Stimulated activated CD4-positive, alpha-beta T cell treated with anti-CD3 and anti-CD28 coated beads, Interleukin-4, amount 100 ng/mL, for 1 hour (primary cell): ENCODE results near the gene KRTAP2-2.

ENCODE experiments used
- DNase-seq: peaks from one replicate; pipeline ENCODE4 v3.0.0-alpha.2; 2020

Gene KRTAP2-2

DNA sequence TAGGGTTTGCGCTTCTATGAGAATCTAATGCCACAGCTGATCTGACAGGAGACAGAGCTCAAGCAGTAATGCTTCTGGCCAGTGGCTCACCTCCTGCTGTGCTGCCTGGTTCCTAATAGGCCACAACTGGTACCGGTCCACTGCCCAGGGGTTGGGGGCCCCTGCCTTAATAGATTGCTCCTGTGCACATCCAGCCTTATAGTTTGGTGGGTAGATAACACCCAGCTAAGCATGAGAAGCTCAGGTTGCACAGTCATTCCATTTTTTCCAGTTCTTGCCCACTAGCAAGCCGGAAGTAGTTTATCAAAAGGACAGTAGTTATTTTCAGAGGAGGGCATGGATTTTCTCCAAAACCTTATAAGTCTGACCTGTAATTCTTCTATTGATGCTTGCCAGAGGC lies 35.6 kb downstream of the KRTAP2-2 start:
- DNase-seq, result no peak

GRCh38 chr17:41018541-41018940 lies 36.5 kb downstream of the KRTAP2-2 start:
- no peak for DNase-seq

DNA sequence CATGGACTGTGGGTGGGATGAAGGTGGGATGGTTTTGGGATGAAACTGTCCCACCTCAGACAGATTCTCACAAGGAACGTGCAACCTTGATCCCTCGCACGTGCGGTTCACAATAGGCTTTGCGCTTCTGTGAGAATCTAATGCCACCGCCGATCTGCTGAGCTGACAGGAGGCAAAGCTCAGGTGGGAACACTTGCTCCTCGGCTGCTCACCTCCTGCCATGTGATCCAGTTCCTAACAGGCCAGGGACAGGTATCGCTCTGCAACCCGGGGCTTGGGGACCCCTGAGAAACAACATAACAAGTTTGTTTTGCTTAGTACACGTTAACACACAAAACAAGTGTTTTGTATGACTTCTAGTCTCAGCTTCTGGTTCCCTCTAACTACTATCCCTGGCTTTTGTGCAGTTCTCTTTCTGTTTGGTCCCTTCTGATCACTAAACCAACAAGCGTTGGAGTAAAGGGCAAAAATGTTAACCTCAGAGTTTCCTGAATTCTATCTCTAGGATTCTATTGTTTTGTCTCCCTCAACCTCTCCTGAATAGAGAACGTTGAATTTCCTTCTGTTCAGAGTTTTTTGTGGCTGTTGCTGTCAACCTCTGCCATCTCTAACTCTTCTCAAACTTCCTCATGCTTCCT lies 38.3 kb downstream of the KRTAP2-2 start:
- DNase-seq, result no peak

DNA sequence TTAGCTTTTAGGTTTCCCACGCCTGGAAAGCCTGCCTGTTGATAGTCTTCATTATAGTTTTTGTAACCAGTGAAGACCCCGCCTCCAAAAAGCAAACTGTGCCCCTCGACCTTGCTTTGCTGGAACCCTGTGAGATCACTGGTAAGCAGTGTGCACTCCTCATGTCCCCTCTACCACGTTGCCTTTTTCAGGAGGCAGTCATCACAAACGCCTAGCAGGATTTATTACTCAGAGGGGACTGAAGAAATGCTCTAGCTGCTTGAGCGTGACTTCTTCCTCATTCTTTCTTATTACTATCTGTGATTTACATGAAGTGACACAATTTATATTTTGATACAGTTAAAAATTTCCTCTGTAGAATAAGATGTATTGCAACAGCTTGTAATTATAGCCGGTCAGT lies 39.6 kb downstream of the KRTAP2-2 start:
- DNase-seq, result no peak

DNA sequence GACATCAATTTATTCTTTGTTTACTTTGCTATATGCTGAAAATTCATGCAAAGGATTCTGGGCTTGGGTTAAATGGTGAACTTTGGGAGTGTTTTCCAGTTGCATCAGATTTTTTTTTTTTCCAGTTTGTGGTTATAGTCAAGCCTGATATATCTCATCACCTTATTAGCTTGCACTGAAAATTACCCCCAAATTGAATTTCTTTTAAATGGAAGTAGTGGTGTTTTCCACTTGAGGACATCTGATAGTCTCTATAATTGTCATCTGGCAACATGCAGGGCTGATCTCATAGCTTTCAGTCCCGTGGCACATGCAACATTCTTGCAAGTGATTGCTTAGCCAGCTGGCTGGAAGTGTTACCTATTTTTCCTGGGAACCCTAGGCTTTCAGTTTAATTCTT lies 41.4 kb downstream of the KRTAP2-2 start:
- DNase-seq, result no peak

DNA sequence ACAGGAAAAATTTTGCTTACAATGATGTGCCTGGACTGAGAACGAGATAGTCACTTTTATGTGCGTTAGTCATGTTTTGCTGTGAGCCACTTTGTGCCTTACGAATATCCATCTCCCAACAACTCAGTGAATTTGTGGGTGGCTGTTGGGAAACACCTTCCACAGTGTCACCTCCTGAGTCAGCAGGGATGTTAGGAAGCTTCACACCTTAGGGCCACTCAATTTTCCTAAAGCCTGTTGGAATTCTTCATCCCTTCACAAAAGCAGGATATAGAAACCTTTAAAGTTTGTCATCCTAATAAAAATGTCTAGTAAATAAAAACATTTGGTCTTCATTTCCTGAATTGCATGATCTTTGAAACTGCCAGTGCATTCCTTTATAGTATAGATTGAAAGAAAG lies 41.8 kb downstream of the KRTAP2-2 start:
- DNase-seq, result no peak

- no peak for DNase-seq
Observed at GRCh38 chr17:41012326-41013120, 42.5 kb downstream of the KRTAP2-2 start.

- DNase-seq, result no peak
Observed at GRCh38 chr17:41010441-41010840, 44.6 kb downstream of the KRTAP2-2 start.

DNA sequence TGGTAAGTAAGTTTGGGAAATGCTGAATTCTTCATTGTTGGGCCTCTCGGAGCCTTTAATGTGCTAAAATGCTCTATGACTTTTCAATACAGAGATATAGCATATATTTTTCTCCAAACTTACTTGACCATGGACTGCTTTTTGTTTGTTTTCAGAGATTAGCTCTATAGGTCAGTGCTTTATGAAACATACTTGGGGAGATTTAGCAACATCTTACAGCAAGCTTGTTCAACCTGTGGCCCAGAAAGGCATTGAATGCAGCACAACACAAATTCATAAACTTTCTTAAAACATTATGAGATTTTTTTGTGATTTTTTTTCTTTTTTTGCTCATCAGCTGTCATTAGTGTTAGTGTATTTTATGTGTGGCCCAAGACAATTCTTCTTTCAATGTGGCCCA lies 45.1 kb downstream of the KRTAP2-2 start:
- no peak for DNase-seq

DNA sequence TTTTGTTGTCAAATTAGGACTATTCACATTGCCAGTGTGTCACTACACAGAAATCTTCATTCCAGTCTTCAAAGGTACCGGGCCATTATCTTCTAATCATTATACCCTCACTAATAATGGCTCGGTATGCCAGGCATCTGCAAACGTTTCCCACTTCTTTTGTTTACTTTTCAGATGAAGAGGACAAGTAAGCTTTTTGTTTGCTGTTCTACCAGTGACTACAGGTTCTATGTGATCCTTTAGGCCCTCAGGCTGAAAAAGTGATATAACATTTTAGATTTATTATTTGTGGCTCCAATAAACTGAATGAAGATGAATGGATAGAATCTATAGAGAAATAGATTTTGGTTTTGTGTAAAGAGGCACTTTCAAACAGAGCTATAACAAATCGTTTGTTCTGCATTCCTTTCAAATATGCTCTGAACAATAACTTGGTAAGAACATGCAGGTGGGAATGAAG lies 45.7 kb downstream of the KRTAP2-2 start:
- DNase-seq, result no peak

GRCh38 chr17:41008811-41009210 lies 46.2 kb downstream of the KRTAP2-2 start, which contains the start of gene KRTAP3-1:
TSS of gene KRTAP3-1 (minus strand) at chr17:41009128. CDS start at chr17:41009074, 54 bp downstream.
- no peak for DNase-seq
